WTC11 (cell line): ENCODE results near the gene TNMD. TPM values are rescaled to one million over a fixed set of nuclear protein-coding genes. Genes with fewer than 3 reads are reported as not detected.

Experiments
- ATAC-seq: fragments of 200-7000 bp; cut with Tn5 transposase; 2 replicates; pipeline ENCODE4 v1.10.0; 2021; ENCODE audit warnings: mild to moderate bottlenecking, moderate library complexity
- CTCF ChIA-PET: fragments of 300-600 bp; sonication (Branson Sonifier 250); formaldehyde crosslinking; loops from one replicate; lab custom pipeline; 2021; ENCODE audit warnings: antibody characterized with exemption; lab: Charles Lee
- POLR2A ChIA-PET: fragments of 350-600 bp; sonication (Branson Sonifier 250); formaldehyde crosslinking; loops from one replicate; lab custom pipeline; 2021; ENCODE audit warnings: antibody characterized with exemption; lab: Charles Lee
- DNase-seq: peaks from one replicate; pipeline ENCODE4 v3.0.0; 2021; ENCODE audit warnings: low spot score
- H3K27ac Mint-ChIP-seq: 2 replicates; pipeline ENCODE4 v1.8.0; 2021; ENCODE audit warnings: mixed read lengths
- H3K27me3 Mint-ChIP-seq: 2 replicates; pipeline ENCODE4 v1.8.0; 2021; ENCODE audit warnings: low read depth, mild to moderate bottlenecking, moderate library complexity, mixed read lengths
- H3K36me3 Mint-ChIP-seq: 2 replicates; pipeline ENCODE4 v1.8.0; 2021; ENCODE audit warnings: mixed read lengths
- H3K4me1 Mint-ChIP-seq: 2 replicates; pipeline ENCODE4 v1.8.0; 2022; ENCODE audit warnings: mixed read lengths
- H3K4me3 Mint-ChIP-seq: 2 replicates; pipeline ENCODE4 v1.8.0; 2021; ENCODE audit warnings: mild to moderate bottlenecking, moderate library complexity, mixed read lengths
- H3K9me3 Mint-ChIP-seq: 2 replicates; pipeline ENCODE4 v1.8.0; 2021; ENCODE audit warnings: mixed read lengths
- AFF4 ChIP-seq: sonication (generic); formaldehyde crosslinking; IDR thresholded peaks from 2 replicates; pipeline ENCODE4 v1.8.1; 2023; ENCODE audit warnings: mild to moderate bottlenecking, missing genetic modification reagents, borderline replicate concordance
- AR ChIP-seq: fragments of 250-450 bp; sonication (Bioruptor Pico); IDR thresholded peaks from 2 replicates; pipeline ENCODE4 v1.9.0; 2021; ENCODE audit warnings: mild to moderate bottlenecking
- CDX4 ChIP-seq: fragments of 250-450 bp; sonication (Bioruptor Pico); IDR thresholded peaks from 2 replicates; pipeline ENCODE4 v1.9.0; 2021; ENCODE audit warnings: moderate library complexity, mild to moderate bottlenecking, inconsistent platforms, borderline replicate concordance
- CREM ChIP-seq: sonication (generic); formaldehyde crosslinking; IDR thresholded peaks from 2 replicates; pipeline ENCODE4 v1.8.1; 2022; ENCODE audit warnings: mild to moderate bottlenecking, missing genetic modification reagents, moderate library complexity
- E2F4 ChIP-seq: sonication (generic); formaldehyde crosslinking; IDR thresholded peaks from 2 replicates; pipeline ENCODE4 v1.8.1; 2022; ENCODE audit warnings: low read depth, mild to moderate bottlenecking, moderate library complexity, missing genetic modification reagents, borderline replicate concordance
- NFE2L1 ChIP-seq: sonication (generic); formaldehyde crosslinking; IDR thresholded peaks from 2 replicates; pipeline ENCODE4 v1.8.1; 2023; ENCODE audit warnings: missing genetic modification reagents
- NR1H2 ChIP-seq: sonication (generic); formaldehyde crosslinking; IDR thresholded peaks from 2 replicates; pipeline ENCODE4 v1.9.0; 2021; ENCODE audit warnings: mild to moderate bottlenecking, moderate library complexity, missing genetic modification reagents
- PREB ChIP-seq: sonication (generic); formaldehyde crosslinking; IDR thresholded peaks from 2 replicates; pipeline ENCODE4 v1.8.1; 2022; ENCODE audit warnings: mild to moderate bottlenecking, missing genetic modification reagents, moderate library complexity, borderline replicate concordance
- RELA ChIP-seq: sonication (generic); formaldehyde crosslinking; IDR thresholded peaks from 2 replicates; pipeline ENCODE4 v1.8.1; 2022; ENCODE audit warnings: missing genetic modification reagents, mild to moderate bottlenecking, borderline replicate concordance
- TEAD1 ChIP-seq: sonication (generic); formaldehyde crosslinking; IDR thresholded peaks from 2 replicates; pipeline ENCODE4 v1.8.0; 2022; ENCODE audit warnings: mild to moderate bottlenecking, missing genetic modification reagents
- ZBTB43 ChIP-seq: sonication (generic); formaldehyde crosslinking; IDR thresholded peaks from 2 replicates; pipeline ENCODE4 v1.8.1; 2023; ENCODE audit warnings: mild to moderate bottlenecking, missing genetic modification reagents
- ZNF219 ChIP-seq: sonication (generic); formaldehyde crosslinking; IDR thresholded peaks from 2 replicates; pipeline ENCODE4 v1.8.0; 2023; ENCODE audit warnings: missing genetic modification reagents, mild to moderate bottlenecking, borderline replicate concordance
- ZNF281 ChIP-seq: sonication (generic); formaldehyde crosslinking; IDR thresholded peaks from 2 replicates; pipeline ENCODE4 v1.8.0; 2023; ENCODE audit warnings: mild to moderate bottlenecking, missing genetic modification reagents
- ZNF416 ChIP-seq: fragments of 250-450 bp; sonication (Bioruptor Pico); IDR thresholded peaks from 2 replicates; pipeline ENCODE4 v1.9.0; 2021; ENCODE audit warnings: mild to moderate bottlenecking, inconsistent platforms
- ZNF423 ChIP-seq: fragments of 250-450 bp; sonication (Bioruptor Pico); IDR thresholded peaks from 2 replicates; pipeline ENCODE4 v2.1.2; 2022; ENCODE audit warnings: mild to moderate bottlenecking, moderate library complexity
- total RNA-seq: library from RNA; stranded (reverse); gene quantifications from 3 replicates; pipeline ENCODE4 v1.2.3, GENCODE V29; 2021

Gene TNMD
- total RNA-seq, 1 experiment from 2014 or later = 3.3 TPM

DNA sequence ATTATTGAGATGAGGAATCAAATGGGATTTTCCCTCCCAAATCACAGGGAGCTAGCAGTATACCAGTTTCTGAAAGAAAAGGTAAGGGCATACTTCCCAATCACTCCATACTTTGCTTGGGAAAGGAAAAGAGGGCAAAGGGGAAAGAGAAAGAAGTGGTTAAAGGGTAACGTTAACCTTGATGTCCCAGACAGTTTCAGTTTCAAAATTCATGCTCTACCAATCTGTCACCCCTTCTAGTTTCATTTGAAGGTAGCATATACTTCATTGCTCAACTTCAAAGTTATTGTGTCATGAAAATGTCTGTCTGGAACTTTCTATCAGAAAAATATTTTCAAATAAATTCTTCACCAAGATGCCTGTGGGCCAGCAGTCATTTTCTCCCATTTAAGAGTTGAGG, 16.0 kb downstream of the TNMD start:
- Mint-ChIP-seq H3K9me3 (no peaks in the 10 kb centered on the region), H3K4me3 (no peak overlapping the region), H3K27ac (no peak overlapping the region), H3K36me3 (no peaks in the 10 kb centered on the region), H3K4me1 (peaks cover 38% of the 10 kb centered on the region), H3K27me3 (no peaks in the 10 kb centered on the region)
- CTCF ChIA-PET = no interaction called here
- DNase-seq (no peak), ATAC-seq (no peak)
- POLR2A ChIA-PET = no interaction called here
- no peak for TF ChIP-seq NR1H2
- no peak for TF ChIP-seq PREB (CRISPR knock-in tag)
- TF ChIP-seq ZNF423 (CRISPR knock-in tag) = no peak
- no peak for TF ChIP-seq CREM (CRISPR knock-in tag)
- TF ChIP-seq TEAD1 (CRISPR knock-in tag) = no peak
- no peak for TF ChIP-seq AR (CRISPR knock-in tag)
- TF ChIP-seq ZBTB43 (CRISPR knock-in tag) = no peak
- no peak for TF ChIP-seq CDX4 (CRISPR knock-in tag)
- no peak for TF ChIP-seq RELA (CRISPR knock-in tag)
- TF ChIP-seq NFE2L1 = no peak
- TF ChIP-seq ZNF416 = no peak
- TF ChIP-seq ZNF281 (CRISPR knock-in tag) = no peak
- no peak for TF ChIP-seq AFF4 (CRISPR knock-in tag)
- TF ChIP-seq E2F4 (CRISPR knock-in tag) = no peak
- TF ChIP-seq ZNF219 = no peak
